Activated naive CD8-positive, alpha-beta T cell treated with anti-CD3 and anti-CD28 coated beads, Interleukin-2, amount 50 U/mL, for 24 hours (primary cell): ENCODE measurements around the gene TMEM139.

Source experiments
- ATAC-seq: fragments of 150-1000 bp; cut with Tn5 transposase; one replicate; pipeline ENCODE4 v1.10.0; 2021
- DNase-seq: peaks from one replicate; pipeline ENCODE4 v3.0.0; 2021
- H3K27ac Mint-ChIP-seq: one replicate; pipeline ENCODE4 v1.8.0; 2021; ENCODE audit warnings: mild to moderate bottlenecking, mixed read lengths
- H3K27me3 Mint-ChIP-seq: one replicate; pipeline ENCODE4 v1.8.0; 2021; ENCODE audit warnings: mixed read lengths
- H3K36me3 Mint-ChIP-seq: one replicate; pipeline ENCODE4 v1.8.0; 2021; ENCODE audit warnings: low read depth, mixed read lengths
- H3K4me1 Mint-ChIP-seq: one replicate; pipeline ENCODE4 v1.8.0; 2021; ENCODE audit warnings: mixed read lengths
- H3K4me3 Mint-ChIP-seq: one replicate; pipeline ENCODE4 v1.8.0; 2021; ENCODE audit warnings: mild to moderate bottlenecking, moderate library complexity, mixed read lengths
- H3K9me3 Mint-ChIP-seq: one replicate; pipeline ENCODE4 v1.8.0; 2021; ENCODE audit warnings: mixed read lengths

TMEM139 gene

DNA sequence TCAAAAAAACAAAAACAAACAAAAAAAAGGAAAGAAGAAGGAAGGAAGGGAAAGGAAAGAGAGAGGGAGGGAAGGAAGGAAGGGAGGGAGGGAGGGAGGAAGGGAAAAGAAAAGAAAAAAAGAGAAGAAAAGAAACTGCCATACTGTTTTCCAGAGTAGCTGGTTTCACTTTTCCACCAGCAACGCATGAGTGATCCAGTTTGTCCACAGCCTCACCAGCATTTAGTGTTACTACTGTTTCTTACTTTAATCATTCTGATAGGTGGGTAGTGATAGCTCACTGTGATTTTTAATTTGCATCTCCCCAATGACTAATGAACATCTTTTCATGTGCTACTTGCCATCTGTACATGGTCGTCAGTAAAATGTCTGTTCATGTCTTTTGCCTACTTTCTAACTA, 11.9 kb upstream of the TMEM139 start:
- no peak overlapping the region for H3K27ac Mint-ChIP-seq
- ATAC-seq = no peak

DNA sequence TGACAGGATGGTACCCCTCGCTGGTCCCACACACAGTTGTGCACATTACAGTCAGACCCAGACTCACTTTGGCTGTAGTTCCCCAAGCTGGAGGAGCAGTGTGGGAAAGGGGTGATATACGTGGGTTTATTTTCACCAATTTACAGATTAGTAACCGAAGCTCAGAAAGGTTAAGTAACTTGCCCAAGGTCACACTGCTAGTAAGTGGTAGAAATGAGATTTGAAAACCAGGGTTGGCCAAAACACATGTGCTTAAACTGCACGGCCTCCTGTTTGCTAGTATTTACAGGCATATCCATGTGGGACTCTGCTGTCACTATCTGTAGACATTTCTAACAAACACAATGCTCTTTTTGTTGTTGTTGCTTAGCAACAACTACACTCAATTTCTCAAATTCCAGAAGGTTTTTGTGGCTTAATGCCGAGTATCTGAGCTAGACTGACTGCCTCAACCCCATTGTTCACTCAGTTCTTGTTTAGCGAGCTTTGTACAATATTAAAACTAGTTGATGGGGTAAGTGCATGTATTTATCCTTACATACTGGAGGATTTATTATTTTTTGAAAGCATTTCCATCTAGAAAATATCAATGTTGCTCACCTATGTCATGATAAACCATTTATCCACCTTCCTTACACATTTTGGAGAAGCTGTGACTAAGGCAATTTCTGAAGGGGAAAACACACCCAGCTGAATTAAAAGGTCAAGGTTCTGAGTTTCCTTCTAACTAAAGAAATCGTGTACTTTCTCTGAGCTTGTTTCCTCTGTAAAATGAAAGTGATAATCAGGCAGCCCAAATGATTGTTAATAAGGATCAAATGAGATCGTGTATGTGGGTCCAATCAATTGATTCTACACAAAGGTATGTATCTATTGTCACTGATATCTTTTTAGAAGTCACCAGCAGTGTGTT, 5.3 kb upstream of the TMEM139 start:
- no peaks in the 10 kb centered on the region for H3K27me3 Mint-ChIP-seq
- DNase-seq (no peak), ATAC-seq (peak; percentile 76)
- H3K4me3 Mint-ChIP-seq = peak overlapping the region; percentile 75
- no peaks in the 10 kb centered on the region for H3K9me3 Mint-ChIP-seq
- H3K27ac Mint-ChIP-seq = peak overlapping the region; percentile 92
- peaks cover 40% of the 10 kb centered on the region for H3K4me1 Mint-ChIP-seq
- H3K36me3 Mint-ChIP-seq = no peaks in the 10 kb centered on the region

More for the DNA sequence above, 11.9 kb upstream of the TMEM139 start:
- Mint-ChIP-seq H3K9me3 (no peaks in the 10 kb centered on the region), H3K4me3 (no peak overlapping the region), H3K36me3 (peaks cover 16% of the 10 kb centered on the region), H3K4me1 (peaks cover 10% of the 10 kb centered on the region), H3K27me3 (no peaks in the 10 kb centered on the region)
- DNase-seq = no peak

DNA sequence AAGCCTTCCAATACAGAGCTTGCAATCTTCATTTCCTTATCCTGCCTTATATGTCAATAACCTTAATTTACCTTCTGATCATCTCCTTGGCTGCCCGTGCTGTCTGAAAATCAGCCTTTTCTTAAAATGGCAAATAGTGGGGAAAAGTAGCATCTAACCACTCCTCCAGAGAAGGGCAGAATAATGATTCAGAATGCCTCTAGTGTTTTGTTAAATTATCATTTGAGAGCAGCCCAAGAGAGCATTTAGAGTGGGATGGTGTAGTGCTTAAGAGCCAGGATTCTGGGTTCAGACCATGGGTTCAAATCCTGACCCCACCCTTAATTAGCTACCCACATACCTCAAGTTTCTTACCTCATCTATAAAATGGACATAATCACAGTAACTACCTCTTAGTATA, 4.6 kb upstream of the TMEM139 start:
- peak overlapping the region; percentile 92 for H3K27ac Mint-ChIP-seq
- peaks cover 40% of the 10 kb centered on the region for H3K4me1 Mint-ChIP-seq
- H3K9me3 Mint-ChIP-seq = no peaks in the 10 kb centered on the region
- ATAC-seq = peak; percentile 77
- H3K36me3 Mint-ChIP-seq = no peaks in the 10 kb centered on the region
- H3K27me3 Mint-ChIP-seq = no peaks in the 10 kb centered on the region
- peak overlapping the region; percentile 75 for H3K4me3 Mint-ChIP-seq
- DNase-seq = no peak

DNA sequence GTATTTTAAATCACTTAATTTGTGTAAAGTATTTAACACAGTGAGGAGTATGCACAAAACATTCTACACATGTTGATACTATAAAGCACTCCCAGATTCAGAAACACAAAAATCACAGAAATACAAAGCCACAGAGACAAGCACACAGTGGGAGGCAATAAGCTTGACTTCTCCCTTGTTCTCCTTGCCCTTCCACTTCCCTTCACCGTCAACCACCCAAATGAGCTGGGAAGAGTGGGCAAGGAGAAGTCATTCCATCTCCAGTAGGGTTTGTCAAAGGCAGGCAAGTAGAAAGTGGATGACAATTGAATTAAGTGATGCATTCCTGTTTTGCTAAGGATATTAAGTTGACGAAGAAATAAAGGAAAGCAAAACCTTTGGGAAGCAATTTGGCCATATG, 4.2 kb upstream of the TMEM139 start:
- H3K27ac Mint-ChIP-seq = peak overlapping the region; percentile 92
- DNase-seq = no peak
- no peaks in the 10 kb centered on the region for H3K36me3 Mint-ChIP-seq
- H3K4me1 Mint-ChIP-seq = peaks cover 40% of the 10 kb centered on the region
- no peaks in the 10 kb centered on the region for H3K9me3 Mint-ChIP-seq
- no peak for ATAC-seq
- no peaks in the 10 kb centered on the region for H3K27me3 Mint-ChIP-seq
- H3K4me3 Mint-ChIP-seq = peak overlapping the region; percentile 75

DNA sequence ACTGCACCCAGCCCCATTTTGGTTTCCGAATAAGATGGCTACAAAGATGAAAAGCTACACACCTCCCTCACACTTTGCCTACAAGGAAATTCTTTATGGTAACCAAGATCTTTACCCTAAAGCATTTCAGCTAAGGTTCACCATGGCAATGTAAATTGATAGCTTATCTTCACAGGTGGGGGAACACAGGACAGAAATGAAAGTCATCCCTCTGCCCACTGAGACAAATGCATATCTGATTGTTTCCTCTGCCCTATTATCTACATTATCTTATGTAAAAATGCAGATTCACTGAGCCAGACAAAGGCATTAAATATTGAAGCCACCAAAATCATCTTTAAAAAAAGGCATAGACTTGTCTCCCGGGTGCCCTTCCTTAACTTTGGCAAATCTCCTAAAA, 3.2 kb upstream of the TMEM139 start:
- Mint-ChIP-seq H3K9me3 (no peaks in the 10 kb centered on the region), H3K27me3 (no peaks in the 10 kb centered on the region), H3K4me1 (peaks cover 40% of the 10 kb centered on the region), H3K27ac (no peak overlapping the region), H3K4me3 (no peak overlapping the region), H3K36me3 (no peaks in the 10 kb centered on the region)
- DNase-seq (no peak), ATAC-seq (no peak)

DNA sequence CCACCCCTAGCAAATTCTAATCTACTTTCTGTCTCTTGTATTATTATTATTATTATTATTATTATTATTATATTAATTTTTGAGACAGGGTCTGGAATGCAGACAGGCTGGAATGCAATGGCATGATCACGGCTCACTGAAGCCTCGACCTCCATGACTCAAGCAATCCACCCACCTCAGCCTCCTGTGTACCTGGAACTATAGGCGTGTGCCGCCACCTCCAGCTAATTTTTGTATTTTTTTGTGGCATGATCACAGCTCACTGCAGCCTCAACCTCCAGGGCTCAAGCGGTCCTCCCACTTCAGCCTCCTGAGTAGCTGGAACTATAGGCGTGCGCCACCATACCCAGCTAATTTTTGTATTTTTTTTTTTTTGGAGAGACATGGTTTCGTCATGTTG, 2.6 kb upstream of the TMEM139 start:
- Mint-ChIP-seq H3K4me1 (peaks cover 45% of the 10 kb centered on the region), H3K9me3 (no peaks in the 10 kb centered on the region), H3K27me3 (no peaks in the 10 kb centered on the region), H3K27ac (no peak overlapping the region), H3K36me3 (no peaks in the 10 kb centered on the region), H3K4me3 (no peak overlapping the region)
- no peak for ATAC-seq
- DNase-seq = no peak

DNA sequence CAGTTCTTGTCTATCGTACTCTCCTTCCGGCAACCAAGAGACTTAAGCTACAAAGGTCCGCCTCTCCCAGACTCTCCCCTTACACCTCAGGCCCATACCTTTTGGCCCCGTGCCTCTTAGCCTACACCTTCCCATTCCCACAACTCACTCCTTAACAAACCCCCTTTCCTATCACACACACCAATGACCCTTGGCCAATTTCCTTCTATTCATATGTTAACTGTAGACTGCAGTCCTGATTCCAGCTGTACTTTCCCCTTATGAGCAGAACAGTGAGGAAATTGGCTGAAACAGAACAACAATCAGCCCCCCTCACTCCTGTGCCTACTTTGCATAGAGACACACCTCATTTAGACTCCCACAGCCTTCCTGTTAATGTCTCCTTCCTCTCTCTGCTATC, 1.4 kb upstream of the TMEM139 start:
- H3K9me3 Mint-ChIP-seq = peaks cover 5% of the 10 kb centered on the region
- H3K36me3 Mint-ChIP-seq = peaks cover 2% of the 10 kb centered on the region
- no peak overlapping the region for H3K4me3 Mint-ChIP-seq
- ATAC-seq (no peak), DNase-seq (no peak)
- no peaks in the 10 kb centered on the region for H3K27me3 Mint-ChIP-seq
- peaks cover 54% of the 10 kb centered on the region for H3K4me1 Mint-ChIP-seq
- H3K27ac Mint-ChIP-seq = peak overlapping the region; percentile 1

DNA sequence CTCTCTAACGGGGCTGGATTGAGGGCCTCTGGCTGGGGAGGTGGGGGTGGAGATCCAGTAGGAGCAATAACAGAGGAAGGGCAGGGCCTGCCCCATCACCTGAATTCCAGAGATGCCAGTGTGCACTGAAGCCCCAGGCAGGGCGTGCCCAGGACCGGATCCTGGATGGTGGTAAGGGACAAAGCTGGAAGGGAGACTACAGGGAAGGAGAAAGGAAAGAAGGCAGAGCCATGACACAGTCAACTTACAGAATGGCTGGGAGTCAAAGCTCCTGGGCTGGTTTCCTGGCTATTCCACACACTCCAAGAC, 666 bp downstream of the TMEM139 start:
- Mint-ChIP-seq H3K9me3 (peaks cover 5% of the 10 kb centered on the region), H3K36me3 (peaks cover 16% of the 10 kb centered on the region), H3K4me3 (no peak overlapping the region)

DNA sequence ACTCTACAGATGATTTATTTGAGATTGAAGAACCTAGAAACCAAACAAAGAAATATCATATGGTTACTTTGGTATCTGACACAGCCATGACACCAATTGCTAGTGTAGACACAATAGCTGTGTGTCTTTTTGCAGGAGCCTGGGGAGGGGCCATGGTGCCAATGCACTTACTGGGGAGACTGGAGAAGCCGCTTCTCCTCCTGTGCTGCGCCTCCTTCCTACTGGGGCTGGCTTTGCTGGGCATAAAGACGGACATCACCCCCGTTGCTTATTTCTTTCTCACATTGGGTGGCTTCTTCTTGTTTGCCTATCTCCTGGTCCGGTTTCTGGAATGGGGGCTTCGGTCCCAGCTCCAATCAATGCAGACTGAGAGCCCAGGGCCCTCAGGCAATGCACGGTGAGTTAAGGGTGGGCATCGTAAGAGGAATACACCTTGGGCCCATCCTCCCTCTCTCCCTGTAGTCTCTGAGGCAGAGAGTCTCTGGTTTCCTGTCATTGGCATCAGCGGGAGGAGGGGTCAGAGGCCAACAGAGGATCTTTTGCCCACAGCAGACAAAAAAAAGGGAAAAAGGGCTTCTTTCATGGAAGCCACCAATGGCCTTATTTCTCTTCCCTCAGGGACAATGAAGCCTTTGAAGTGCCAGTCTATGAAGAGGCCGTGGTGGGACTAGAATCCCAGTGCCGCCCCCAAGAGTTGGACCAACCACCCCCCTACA, 1.2 kb downstream of the TMEM139 start:
- ATAC-seq = no peak
- H3K9me3 Mint-ChIP-seq = peaks cover 5% of the 10 kb centered on the region

More for the DNA sequence above, 666 bp downstream of the TMEM139 start:
- Mint-ChIP-seq H3K4me1 (peaks cover 50% of the 10 kb centered on the region), H3K27ac (no peak overlapping the region), H3K27me3 (no peaks in the 10 kb centered on the region)
- DNase-seq (no peak), ATAC-seq (no peak)

DNA sequence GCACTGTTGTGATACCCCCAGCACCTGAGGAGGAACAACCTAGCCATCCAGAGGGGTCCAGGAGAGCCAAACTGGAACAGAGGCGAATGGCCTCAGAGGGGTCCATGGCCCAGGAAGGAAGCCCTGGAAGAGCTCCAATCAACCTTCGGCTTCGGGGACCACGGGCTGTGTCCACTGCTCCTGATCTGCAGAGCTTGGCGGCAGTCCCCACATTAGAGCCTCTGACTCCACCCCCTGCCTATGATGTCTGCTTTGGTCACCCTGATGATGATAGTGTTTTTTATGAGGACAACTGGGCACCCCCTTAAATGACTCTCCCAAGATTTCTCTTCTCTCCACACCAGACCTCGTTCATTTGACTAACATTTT, 1.7 kb downstream of the TMEM139 start:
- Mint-ChIP-seq H3K4me3 (no peak overlapping the region), H3K9me3 (peaks cover 5% of the 10 kb centered on the region), H3K4me1 (peaks cover 53% of the 10 kb centered on the region), H3K36me3 (peaks cover 26% of the 10 kb centered on the region), H3K27me3 (no peaks in the 10 kb centered on the region), H3K27ac (no peak overlapping the region)
- no peak for DNase-seq
- ATAC-seq = no peak

More for the DNA sequence above, 1.2 kb downstream of the TMEM139 start:
- DNase-seq = no peak
- Mint-ChIP-seq H3K4me3 (no peak overlapping the region), H3K4me1 (peaks cover 50% of the 10 kb centered on the region), H3K36me3 (peaks cover 20% of the 10 kb centered on the region), H3K27ac (no peak overlapping the region), H3K27me3 (no peaks in the 10 kb centered on the region)

DNA sequence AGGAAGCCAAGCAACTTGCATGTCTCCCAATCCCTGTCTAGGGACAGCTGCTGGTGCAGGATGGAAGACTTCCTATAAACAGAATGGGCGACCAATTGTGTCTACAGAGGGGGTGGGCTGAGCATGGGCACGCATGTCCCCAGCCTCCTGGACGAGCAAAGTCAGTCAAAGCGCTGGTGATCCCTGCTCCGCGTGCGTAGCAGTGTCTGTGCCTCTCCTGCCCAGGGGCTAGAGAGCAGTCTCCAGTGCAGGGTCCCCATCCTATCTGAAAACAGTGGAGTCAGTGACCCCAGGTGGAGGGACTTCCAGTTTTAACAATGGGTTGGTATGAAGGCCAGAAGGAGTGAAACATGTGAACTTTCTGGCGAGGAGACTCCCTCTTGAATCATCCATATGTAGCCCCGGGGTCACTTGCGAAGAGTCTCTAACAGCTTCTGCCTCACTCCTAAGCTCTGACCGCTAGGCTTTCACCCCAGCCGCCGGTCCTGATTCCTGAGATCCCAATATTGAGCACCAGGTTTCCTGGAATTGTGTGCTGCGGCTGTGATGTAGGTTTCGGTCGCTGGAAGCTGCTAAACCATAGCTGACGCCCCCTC, 2.7 kb downstream of the TMEM139 start:
- peaks cover 33% of the 10 kb centered on the region for H3K36me3 Mint-ChIP-seq
- ATAC-seq (no peak), DNase-seq (no peak)
- H3K27ac Mint-ChIP-seq = peak overlapping the region; percentile 96
- peaks cover 55% of the 10 kb centered on the region for H3K4me1 Mint-ChIP-seq
- peaks cover 5% of the 10 kb centered on the region for H3K9me3 Mint-ChIP-seq
- H3K27me3 Mint-ChIP-seq = no peaks in the 10 kb centered on the region
- peak overlapping the region; percentile 98 for H3K4me3 Mint-ChIP-seq

DNA sequence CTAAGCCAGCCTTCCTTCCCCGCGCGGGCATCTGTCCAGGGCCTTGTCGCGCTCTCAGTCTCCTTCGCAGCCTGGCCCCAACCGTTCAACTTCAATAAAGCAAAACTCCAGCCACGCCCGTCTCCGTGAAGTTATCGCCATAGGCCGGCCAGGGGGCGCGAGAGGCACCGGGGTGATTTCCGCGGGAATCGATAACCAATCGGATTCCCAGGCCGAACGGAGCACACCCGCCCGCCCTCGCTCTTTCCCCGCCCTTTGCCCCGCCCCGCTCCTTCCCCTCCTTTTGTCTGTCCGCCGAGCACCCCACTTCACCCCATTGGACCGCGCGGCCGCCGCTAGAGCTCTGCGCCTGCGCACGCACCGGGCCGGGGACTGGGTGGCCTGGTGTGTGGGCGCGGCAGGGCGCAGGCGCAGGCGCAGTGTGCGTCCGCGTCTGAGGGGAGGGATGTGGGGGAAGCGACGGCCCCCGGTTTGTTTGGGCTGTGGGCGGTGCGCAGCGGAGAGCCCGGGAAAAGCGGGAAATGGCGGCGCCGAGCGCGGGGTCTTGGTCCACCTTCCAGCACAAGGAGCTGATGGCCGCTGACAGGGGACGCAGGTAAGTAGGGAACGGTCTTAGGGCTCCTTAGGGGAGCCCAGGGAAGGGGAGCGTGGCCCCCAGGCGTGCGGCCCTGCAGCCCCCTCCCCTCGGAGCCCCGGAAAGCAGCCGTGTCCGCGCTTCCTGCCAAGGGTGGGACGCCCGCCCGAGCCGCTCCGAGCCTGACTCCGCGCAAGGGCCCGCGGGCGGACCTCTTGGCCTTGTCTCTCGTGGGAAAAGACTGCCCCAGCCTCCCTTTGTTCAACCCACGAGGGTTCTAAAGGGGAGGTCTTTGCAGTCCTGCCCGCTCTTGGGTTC, 3.4 kb downstream of the TMEM139 start, which contains the start of gene CASP2:
Gene CASP2, plus strand, starts transcription at position 417 of the 892 bp plus-strand sequence. Its CDS starts 105 bp downstream, at position 522.
- H3K4me1 Mint-ChIP-seq = peaks cover 58% of the 10 kb centered on the region
- H3K27me3 Mint-ChIP-seq = no peaks in the 10 kb centered on the region
- peak within 1 kb of the TSS; percentile 98 for H3K4me3 Mint-ChIP-seq
- peak within 1 kb of the TSS; percentile 96 for H3K27ac Mint-ChIP-seq
- DNase-seq = peak; percentile 99
- peak; percentile 93 for ATAC-seq
- peaks cover 37% of the 10 kb centered on the region for H3K36me3 Mint-ChIP-seq
- H3K9me3 Mint-ChIP-seq = peaks cover 5% of the 10 kb centered on the region

DNA sequence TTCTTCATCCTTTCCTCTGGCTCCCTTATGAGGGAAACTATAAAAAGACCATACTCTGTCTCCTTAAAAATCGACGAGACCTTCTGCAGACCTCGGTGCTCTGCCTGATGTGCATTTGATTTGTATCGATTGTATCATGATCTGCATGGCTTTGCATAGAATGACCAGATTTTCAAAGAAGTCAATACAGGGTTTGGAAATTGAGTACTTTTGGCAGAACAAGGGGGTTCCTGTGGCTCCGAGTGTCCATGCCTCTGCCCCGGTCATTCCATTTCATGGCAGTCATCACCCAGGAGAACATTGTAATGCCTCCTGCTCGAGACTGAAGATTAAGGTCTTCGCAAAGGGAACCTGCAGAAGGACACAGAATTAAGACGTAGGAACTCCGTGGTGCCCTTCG, 4.1 kb downstream of the TMEM139 start:
- ATAC-seq (no peak), DNase-seq (no peak)
- H3K27ac Mint-ChIP-seq = peak overlapping the region; percentile 96
- H3K36me3 Mint-ChIP-seq = peaks cover 44% of the 10 kb centered on the region
- no peaks in the 10 kb centered on the region for H3K27me3 Mint-ChIP-seq
- H3K9me3 Mint-ChIP-seq = peaks cover 5% of the 10 kb centered on the region
- H3K4me1 Mint-ChIP-seq = peaks cover 57% of the 10 kb centered on the region
- peak overlapping the region; percentile 98 for H3K4me3 Mint-ChIP-seq

DNA sequence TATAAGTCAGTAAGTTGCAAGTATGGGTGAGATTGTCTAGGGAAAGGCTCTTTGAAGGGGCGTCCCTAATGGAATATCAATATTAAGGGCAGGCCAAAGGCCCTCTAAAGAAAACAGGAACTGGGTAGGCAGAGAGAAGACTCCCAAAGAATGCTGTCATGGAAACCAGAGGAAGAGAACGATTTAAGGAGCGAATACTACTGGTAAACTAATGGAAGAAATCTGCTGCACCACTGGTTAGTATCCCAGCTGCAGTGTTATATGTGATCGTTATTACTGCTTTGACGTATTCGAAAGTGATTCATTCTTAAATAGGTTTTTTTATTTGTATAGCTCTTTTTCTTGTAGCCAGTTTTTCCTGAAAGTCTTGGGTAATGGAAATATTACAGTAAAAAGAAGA, 4.7 kb downstream of the TMEM139 start:
- Mint-ChIP-seq H3K4me1 (peaks cover 57% of the 10 kb centered on the region), H3K27ac (peak overlapping the region; percentile 96), H3K27me3 (no peaks in the 10 kb centered on the region), H3K9me3 (peaks cover 5% of the 10 kb centered on the region), H3K4me3 (peak overlapping the region; percentile 98), H3K36me3 (peaks cover 50% of the 10 kb centered on the region)
- ATAC-seq (no peak), DNase-seq (no peak)
